ENCODE measurements around the gene USP49. TPM values are rescaled to one million over a fixed set of nuclear protein-coding genes. Genes with fewer than 3 reads are reported as not detected.
A peak's percentile ranks its signal among the peaks of the same experiment; 100 is the strongest.

Gene USP49
- total RNA-seq, 1 experiment from 2014 or later, result 6.9 TPM

DNA sequence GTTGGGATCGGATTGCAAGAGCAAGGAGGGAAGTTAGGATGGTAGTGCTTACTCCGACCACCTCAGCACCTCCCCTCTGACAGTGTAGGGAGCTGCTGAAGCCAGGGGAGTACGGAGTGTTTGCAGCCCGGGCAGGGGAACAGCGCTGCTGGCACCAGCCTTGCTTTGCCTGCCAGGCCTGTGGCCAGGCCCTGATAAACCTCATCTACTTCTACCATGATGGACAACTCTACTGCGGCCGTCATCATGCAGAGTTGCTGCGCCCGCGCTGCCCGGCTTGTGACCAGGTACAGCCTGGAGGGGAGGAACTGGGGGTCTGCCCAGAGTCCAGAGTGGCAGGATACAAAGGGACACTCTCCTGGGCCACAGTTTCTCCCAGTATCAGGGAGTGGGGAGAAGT lies 109.9 kb downstream of the USP49 start:
- H3K36me3 ChIP-seq (ENCODE audit: control insufficient read depth in 1 of 2, insufficient read depth in 2 of 2, low read length in 2 of 2), result peaks cover 8 to 12% of the 10 kb centered on the region in 2 experiments
- no peak overlapping the region for H3K4me3 ChIP-seq (replicated peaks in 1 of 2; ENCODE audit: low read depth in 1 of 2, low read length in 2 of 2)
- TF ChIP-seq CBX3 (IDR thresholded peaks at IDR 0.05; ENCODE audit: low read depth) (no peak), ELF1 (IDR thresholded peaks at IDR 0.05; ENCODE audit: borderline replicate concordance, low read depth) (no peak), RAD21 (IDR thresholded peaks at IDR 0.05; ENCODE audit: low read depth) (no peak)
- TF ChIP-seq, protein P1, sequence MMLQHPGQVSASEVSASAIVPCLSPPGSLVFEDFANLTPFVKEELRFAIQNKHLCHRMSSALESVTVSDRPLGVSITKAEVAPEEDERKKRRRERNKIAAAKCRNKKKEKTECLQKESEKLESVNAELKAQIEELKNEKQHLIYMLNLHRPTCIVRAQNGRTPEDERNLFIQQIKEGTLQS (IDR thresholded peaks at IDR 0.05), result no peak
- BruUV-seq (replicated peaks), result no TSS peak
- no peak for ATAC-seq
- ChIA-PET CTCF (interaction anchor here (0.7 to 3.3 kb wide), 5 partner anchors 136 to 264 kb away, joined by 3 to 31 read pairs (median 3); partner anchors contain the start of genes BYSL, MED20 and TAF8), POLR2A (no interaction called here), RAD21 (ENCODE audit: low non-redundant PET in 1 of 2, low total read pairs in 2 of 2, uncharacterized antibody in 2 of 2, unreplicated experiment in 2 of 2) (no interaction called here)
- peaks cover 25% of the 10 kb centered on the region for H3K79me2 ChIP-seq (ENCODE audit: insufficient read depth, low read length)
- H3K27ac ChIP-seq (ENCODE audit: low read depth, low read length), result no peak overlapping the region
- no peak overlapping the region for H2AFZ ChIP-seq (ENCODE audit: low read depth, low read length, poor library complexity, severe bottlenecking)
- no peak overlapping the region for H3K9ac ChIP-seq (ENCODE audit: low read length)
- intact Hi-C loops (cut with micrococcal nuclease), result loop anchor here (5.0 to 10.0 kb wide), 3 partner anchors 152 to 430 kb away; partner anchors contain the start of gene MRPS10
- H4K20me1 ChIP-seq (ENCODE audit: insufficient read depth), result no peaks in the 10 kb centered on the region
- peaks cover 15 to 28% of the 10 kb centered on the region in 2 experiments for H3K4me1 ChIP-seq (ENCODE audit: control insufficient read depth in 1 of 2, insufficient read depth in 2 of 2, low read length in 2 of 2)
- no peaks in the 10 kb centered on the region for H3K9me2 ChIP-seq (ENCODE audit: insufficient read depth)
- H3K9me3 ChIP-seq (ENCODE audit: control insufficient read depth in 1 of 2, insufficient read depth in 1 of 2, low read depth in 1 of 2, low read length in 2 of 2), result no peaks in the 10 kb centered on the region
- peak overlapping the region; percentile 87; the same call in 1 of the 2 replicates for H3K4me2 ChIP-seq (ENCODE audit: low read length)
- H3K27me3 ChIP-seq (ENCODE audit: insufficient read depth, low read length), result no peaks in the 10 kb centered on the region
- no peak for DNase-seq (ENCODE audit: low read depth, low spot score)

DNA sequence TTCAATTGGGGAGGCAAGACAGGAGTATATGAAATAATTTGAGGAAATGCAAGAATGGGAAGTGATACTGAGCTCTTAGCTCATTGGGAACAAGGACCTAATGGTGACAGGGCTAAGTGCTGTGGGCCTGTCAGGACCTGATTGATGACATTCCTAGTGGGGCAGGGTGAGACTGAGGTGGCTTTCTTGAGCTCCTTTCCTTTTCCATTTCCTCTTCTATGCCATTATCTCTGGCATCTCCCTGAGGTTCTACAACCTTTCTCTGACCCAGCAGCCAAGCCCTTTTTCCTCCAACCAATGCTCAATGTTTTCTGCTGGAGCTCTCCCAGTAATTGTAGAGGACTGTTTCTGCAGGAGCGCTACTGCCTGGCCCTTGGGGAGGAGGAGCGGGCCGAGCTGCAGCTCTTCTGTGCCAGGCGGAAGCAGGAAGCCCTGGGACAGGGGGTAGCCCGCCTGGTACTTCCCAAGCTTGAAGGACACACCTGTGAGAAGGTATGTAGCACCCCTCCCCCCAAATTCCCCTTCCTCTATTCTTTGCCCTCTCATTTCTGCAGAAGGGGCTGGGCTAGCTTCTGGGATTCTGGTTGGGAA lies 110.5 kb downstream of the USP49 start:
- ChIA-PET RAD21 (ENCODE audit: low non-redundant PET in 1 of 2, low total read pairs in 2 of 2, uncharacterized antibody in 2 of 2, unreplicated experiment in 2 of 2) (no interaction called here), CTCF (interaction anchor here (0.7 to 1.4 kb wide), 4 partner anchors 136 to 763 kb away, joined by 3 read pairs; partner anchors contain the start of genes BYSL and MED20), POLR2A (no interaction called here)
- BruUV-seq (replicated peaks), result no TSS peak
- no peak overlapping the region for H3K27ac ChIP-seq (ENCODE audit: low read depth, low read length)
- H3K9me2 ChIP-seq (ENCODE audit: insufficient read depth), result no peaks in the 10 kb centered on the region
- DNase-seq (ENCODE audit: low read depth, low spot score) (no peak), ATAC-seq (no peak)
- TF ChIP-seq, protein P2, sequence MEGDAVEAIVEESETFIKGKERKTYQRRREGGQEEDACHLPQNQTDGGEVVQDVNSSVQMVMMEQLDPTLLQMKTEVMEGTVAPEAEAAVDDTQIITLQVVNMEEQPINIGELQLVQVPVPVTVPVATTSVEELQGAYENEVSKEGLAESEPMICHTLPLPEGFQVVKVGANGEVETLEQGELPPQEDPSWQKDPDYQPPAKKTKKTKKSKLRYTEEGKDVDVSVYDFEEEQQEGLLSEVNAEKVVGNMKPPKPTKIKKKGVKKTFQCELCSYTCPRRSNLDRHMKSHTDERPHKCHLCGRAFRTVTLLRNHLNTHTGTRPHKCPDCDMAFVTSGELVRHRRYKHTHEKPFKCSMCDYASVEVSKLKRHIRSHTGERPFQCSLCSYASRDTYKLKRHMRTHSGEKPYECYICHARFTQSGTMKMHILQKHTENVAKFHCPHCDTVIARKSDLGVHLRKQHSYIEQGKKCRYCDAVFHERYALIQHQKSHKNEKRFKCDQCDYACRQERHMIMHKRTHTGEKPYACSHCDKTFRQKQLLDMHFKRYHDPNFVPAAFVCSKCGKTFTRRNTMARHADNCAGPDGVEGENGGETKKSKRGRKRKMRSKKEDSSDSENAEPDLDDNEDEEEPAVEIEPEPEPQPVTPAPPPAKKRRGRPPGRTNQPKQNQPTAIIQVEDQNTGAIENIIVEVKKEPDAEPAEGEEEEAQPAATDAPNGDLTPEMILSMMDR (IDR thresholded peaks at IDR 0.05 in 2 of 3, conservative IDR thresholded peaks at IDR 0.05 in 1 of 3; ENCODE audit: borderline replicate concordance in 1 of 3, insufficient read depth in 1 of 3, low read depth in 2 of 3, low read length in 2 of 3), result 0 out of 6 replicates have a peak, but pooled peaks of 1 of the 3 experiments have one; percentile 1
- TF ChIP-seq ZNF274 (IDR thresholded peaks at IDR 0.05; ENCODE audit: low read depth, low read length), result no peak
- no peak overlapping the region for H3K9ac ChIP-seq (ENCODE audit: low read length)
- peaks cover 15 to 28% of the 10 kb centered on the region in 2 experiments for H3K4me1 ChIP-seq (ENCODE audit: control insufficient read depth in 1 of 2, insufficient read depth in 2 of 2, low read length in 2 of 2)
- peaks cover 19% of the 10 kb centered on the region for H3K79me2 ChIP-seq (ENCODE audit: insufficient read depth, low read length)
- H3K27me3 ChIP-seq (ENCODE audit: insufficient read depth, low read length), result no peaks in the 10 kb centered on the region
- H3K4me3 ChIP-seq (replicated peaks in 1 of 2; ENCODE audit: low read depth in 1 of 2, low read length in 2 of 2), result no peak overlapping the region
- intact Hi-C loops (cut with micrococcal nuclease), result loop anchor here (5.0 to 10.0 kb wide), 3 partner anchors 153 to 430 kb away; partner anchors contain the start of gene MRPS10
- no peaks in the 10 kb centered on the region for H3K9me3 ChIP-seq (ENCODE audit: control insufficient read depth in 1 of 2, insufficient read depth in 1 of 2, low read depth in 1 of 2, low read length in 2 of 2)
- H4K20me1 ChIP-seq (ENCODE audit: insufficient read depth), result no peaks in the 10 kb centered on the region
- H3K4me2 ChIP-seq (ENCODE audit: low read length), result no peak overlapping the region
- H2AFZ ChIP-seq (ENCODE audit: low read depth, low read length, poor library complexity, severe bottlenecking), result no peak overlapping the region
- peaks cover 4 to 7% of the 10 kb centered on the region in 2 experiments for H3K36me3 ChIP-seq (ENCODE audit: control insufficient read depth in 1 of 2, insufficient read depth in 2 of 2, low read length in 2 of 2)

Measured in HCT116 (cell line).